KMS-11 (cell line): ENCODE data around the gene GABBR2.

Experiments
- H2AFZ ChIP-seq: fragments of 200-600 bp; sonication (generic); 2 replicates; pipeline ENCODE4 v1.6.1; 2016; ENCODE audit warnings: antibody characterized with exemption, mixed run types, low read depth
- H3K27ac ChIP-seq: fragments of 200-600 bp; sonication (generic); 2 replicates; pipeline ENCODE4 v1.6.1; 2016; ENCODE audit warnings: mild to moderate bottlenecking, mixed run types
- H3K27me3 ChIP-seq: fragments of 200-600 bp; sonication (generic); 2 replicates; pipeline ENCODE4 v1.6.1; 2017; ENCODE audit warnings: mild to moderate bottlenecking, low read depth, mixed run types, moderate library complexity; ENCODE audit not compliant: insufficient read depth
- H3K36me3 ChIP-seq: fragments of 200-600 bp; sonication (generic); 2 replicates; pipeline ENCODE4 v1.6.1; 2017; ENCODE audit warnings: mild to moderate bottlenecking, mixed run types; ENCODE audit not compliant: insufficient read depth
- H3K4me1 ChIP-seq: fragments of 200-600 bp; sonication (generic); 2 replicates; pipeline ENCODE4 v1.6.1; 2016; ENCODE audit warnings: mild to moderate bottlenecking, low read depth, mixed run types; ENCODE audit not compliant: poor library complexity, severe bottlenecking
- H3K4me2 ChIP-seq: fragments of 200-600 bp; sonication (generic); 2 replicates; pipeline ENCODE4 v1.7.0; 2016; ENCODE audit warnings: mild to moderate bottlenecking, mixed run types
- H3K4me3 ChIP-seq: fragments of 200-600 bp; sonication (generic); IDR thresholded peaks from 2 replicates; pipeline ENCODE4 v1.6.1; 2017; ENCODE audit warnings: low read depth, low read length, mixed read lengths; ENCODE audit not compliant: insufficient read depth
- H3K79me2 ChIP-seq: fragments of 200-600 bp; sonication (generic); 2 replicates; pipeline ENCODE4 v1.6.1; 2016; ENCODE audit warnings: low read depth, mixed run types; ENCODE audit not compliant: insufficient read depth
- H3K9ac ChIP-seq: fragments of 200-600 bp; sonication (generic); 2 replicates; pipeline ENCODE4 v1.6.1; 2016; ENCODE audit warnings: mild to moderate bottlenecking, mixed run types
- H4K20me1 ChIP-seq: fragments of 200-600 bp; sonication (generic); 2 replicates; pipeline ENCODE4 v1.6.1; 2016; ENCODE audit warnings: mild to moderate bottlenecking, mixed run types; ENCODE audit not compliant: insufficient read depth
- TF ChIP-seq, protein P1 (sequence below): fragments of 200-600 bp; sonication (generic); conservative IDR thresholded peaks from 2 replicates; pipeline ENCODE4 v1.6.1; 2017; ENCODE audit warnings: low read depth, mild to moderate bottlenecking, antibody characterized with exemption, low read length, moderate library complexity, mixed read lengths

The GABBR2 gene

DNA sequence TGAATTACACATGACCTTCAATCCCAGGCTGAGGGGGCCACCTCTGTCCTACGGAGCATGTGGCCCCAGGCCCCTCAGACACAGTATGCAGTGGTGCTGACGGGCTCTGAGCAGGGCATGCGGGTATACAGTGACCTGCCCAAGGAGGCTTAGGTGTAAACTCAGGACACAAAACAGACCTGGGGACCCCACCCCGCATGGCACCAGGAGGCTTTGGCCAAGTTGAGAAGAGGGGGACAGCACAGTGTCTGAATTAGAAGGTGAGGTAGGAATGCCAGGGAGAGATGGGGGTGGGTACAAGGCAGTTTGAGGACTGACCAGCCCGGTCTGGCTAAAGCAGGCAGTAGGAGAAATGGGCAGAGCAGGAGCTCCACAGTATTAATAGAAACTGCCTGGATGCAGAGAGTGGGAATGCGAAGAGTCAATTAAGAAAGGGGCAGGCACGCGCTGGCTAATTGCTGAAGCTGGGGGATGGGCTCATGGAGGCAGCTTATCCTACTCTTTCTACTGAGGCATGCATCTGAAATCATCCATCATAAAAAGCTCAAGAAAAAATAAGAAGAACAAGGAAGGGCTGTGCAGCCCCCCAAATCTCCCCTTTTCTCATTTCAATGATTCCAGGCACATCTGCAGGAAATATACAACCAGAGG lies 109.0 kb downstream of the GABBR2 start:
- Histone ChIP-seq H3K27ac (no peak overlapping the region), H2AFZ (no peak overlapping the region), H3K79me2 (no peaks in the 10 kb centered on the region), H3K36me3 (no peaks in the 10 kb centered on the region), H3K4me1 (no peaks in the 10 kb centered on the region), H3K9ac (no peak overlapping the region), H4K20me1 (no peaks in the 10 kb centered on the region), H3K4me3 (no peak overlapping the region), H3K4me2 (no peak overlapping the region), H3K27me3 (no peaks in the 10 kb centered on the region)
- TF ChIP-seq, protein P1, sequence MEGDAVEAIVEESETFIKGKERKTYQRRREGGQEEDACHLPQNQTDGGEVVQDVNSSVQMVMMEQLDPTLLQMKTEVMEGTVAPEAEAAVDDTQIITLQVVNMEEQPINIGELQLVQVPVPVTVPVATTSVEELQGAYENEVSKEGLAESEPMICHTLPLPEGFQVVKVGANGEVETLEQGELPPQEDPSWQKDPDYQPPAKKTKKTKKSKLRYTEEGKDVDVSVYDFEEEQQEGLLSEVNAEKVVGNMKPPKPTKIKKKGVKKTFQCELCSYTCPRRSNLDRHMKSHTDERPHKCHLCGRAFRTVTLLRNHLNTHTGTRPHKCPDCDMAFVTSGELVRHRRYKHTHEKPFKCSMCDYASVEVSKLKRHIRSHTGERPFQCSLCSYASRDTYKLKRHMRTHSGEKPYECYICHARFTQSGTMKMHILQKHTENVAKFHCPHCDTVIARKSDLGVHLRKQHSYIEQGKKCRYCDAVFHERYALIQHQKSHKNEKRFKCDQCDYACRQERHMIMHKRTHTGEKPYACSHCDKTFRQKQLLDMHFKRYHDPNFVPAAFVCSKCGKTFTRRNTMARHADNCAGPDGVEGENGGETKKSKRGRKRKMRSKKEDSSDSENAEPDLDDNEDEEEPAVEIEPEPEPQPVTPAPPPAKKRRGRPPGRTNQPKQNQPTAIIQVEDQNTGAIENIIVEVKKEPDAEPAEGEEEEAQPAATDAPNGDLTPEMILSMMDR, result no peak

DNA sequence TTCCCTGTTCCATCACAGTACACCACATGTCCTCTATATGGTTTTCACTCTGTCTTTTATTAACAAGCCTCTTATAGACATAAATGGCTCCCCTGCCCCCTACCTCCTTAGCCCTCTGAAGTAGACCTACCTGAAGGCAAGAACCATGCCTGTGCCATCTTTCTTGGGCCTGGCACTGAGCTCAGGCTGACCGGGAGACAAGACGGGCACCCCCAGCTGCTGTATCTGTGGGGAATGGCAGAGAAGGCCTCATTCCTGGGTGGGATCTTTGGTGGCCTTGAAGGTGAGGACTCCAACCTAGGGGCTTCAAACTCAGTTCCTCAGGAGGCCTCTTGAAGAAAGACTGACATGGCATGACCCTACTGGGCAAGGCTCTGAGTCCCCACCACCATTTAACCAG lies 109.9 kb downstream of the GABBR2 start:
- no peak overlapping the region for H3K4me3 ChIP-seq
- no peaks in the 10 kb centered on the region for H3K27me3 ChIP-seq
- H4K20me1 ChIP-seq, result no peaks in the 10 kb centered on the region
- H3K9ac ChIP-seq, result no peak overlapping the region
- TF ChIP-seq, protein P1, result no peak
- H3K79me2 ChIP-seq, result no peaks in the 10 kb centered on the region
- no peak overlapping the region for H2AFZ ChIP-seq
- H3K27ac ChIP-seq, result no peak overlapping the region
- no peak overlapping the region for H3K4me2 ChIP-seq
- H3K4me1 ChIP-seq, result no peaks in the 10 kb centered on the region
- no peaks in the 10 kb centered on the region for H3K36me3 ChIP-seq

DNA sequence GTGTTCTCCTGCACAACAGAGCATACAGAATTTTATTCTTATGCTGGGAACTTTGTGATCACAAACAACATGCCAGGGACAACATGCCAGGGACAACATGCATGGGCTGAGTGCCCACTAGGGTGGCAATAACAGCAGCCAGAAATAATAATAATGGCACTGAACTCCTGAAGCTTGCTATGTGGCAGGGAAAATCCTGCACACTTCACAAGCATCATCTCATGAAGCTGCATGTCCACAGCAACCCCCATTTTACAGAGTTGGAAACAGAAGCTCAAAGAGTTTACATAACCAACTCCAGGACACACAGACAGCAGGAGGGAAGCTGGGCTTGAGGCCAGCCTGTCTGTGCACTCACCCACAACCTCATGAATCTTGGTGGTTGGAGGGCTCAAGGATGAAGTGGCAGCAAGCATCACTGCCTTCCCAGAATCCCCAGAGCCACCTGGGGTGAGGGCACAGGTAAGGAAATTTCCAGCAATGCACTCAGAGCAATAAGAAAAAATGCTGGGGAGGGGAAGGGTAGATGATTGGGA lies 111.4 kb downstream of the GABBR2 start:
- Histone ChIP-seq H3K79me2 (no peaks in the 10 kb centered on the region), H3K4me2 (no peak overlapping the region), H3K27ac (no peak overlapping the region), H3K4me1 (no peaks in the 10 kb centered on the region), H3K27me3 (no peaks in the 10 kb centered on the region), H3K9ac (no peak overlapping the region), H2AFZ (no peak overlapping the region), H3K4me3 (no peak overlapping the region), H3K36me3 (no peaks in the 10 kb centered on the region), H4K20me1 (no peaks in the 10 kb centered on the region)
- TF ChIP-seq, protein P1, result no peak

DNA sequence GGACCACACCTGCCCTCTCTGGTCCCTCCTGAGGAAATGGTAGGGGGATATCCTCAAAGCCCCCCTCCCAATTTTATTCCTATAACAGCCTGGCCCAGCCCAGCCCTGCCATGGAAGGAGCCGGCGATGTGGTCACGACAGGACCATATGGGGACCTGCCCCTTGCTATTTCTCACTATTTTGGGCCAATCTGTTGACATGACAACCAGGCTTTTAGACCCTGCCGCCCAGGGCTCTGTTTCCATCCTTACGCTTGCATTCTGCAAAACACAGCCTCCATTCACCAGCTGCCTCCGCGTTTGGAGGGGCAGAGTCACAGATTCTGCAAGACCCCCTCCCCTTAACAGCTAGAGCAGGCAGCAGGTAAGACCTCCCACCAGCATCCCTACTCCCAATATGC lies 112.2 kb downstream of the GABBR2 start:
- Histone ChIP-seq H2AFZ (no peak overlapping the region), H3K9ac (no peak overlapping the region), H3K4me3 (no peak overlapping the region), H3K4me1 (no peaks in the 10 kb centered on the region), H3K27me3 (no peaks in the 10 kb centered on the region), H3K27ac (no peak overlapping the region), H4K20me1 (no peaks in the 10 kb centered on the region), H3K79me2 (no peaks in the 10 kb centered on the region), H3K4me2 (no peak overlapping the region), H3K36me3 (no peaks in the 10 kb centered on the region)
- TF ChIP-seq, protein P1, result no peak
